ENCODE data around the gene MAPK8IP1.

DNA sequence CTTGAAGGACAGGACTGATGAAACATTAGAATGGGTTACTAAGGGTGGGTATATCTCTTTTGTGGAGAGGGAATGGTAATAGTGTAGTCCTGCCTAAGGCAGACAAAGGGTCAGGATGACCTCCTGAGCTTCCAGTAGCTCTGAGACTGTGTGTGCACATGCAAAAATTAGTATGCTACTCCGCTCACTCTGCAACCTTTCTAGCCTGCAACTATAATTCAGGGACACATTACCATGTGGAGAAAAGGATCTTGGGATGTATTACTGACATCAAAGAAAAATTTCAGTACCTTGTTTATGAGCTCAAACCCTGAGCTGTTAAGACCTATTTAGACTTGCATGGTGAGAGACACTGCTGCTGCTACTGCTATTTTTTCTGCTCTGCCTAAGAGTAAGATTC lies 62.4 kb downstream of the MAPK8IP1 start:
- TF ChIP-seq, protein P1, sequence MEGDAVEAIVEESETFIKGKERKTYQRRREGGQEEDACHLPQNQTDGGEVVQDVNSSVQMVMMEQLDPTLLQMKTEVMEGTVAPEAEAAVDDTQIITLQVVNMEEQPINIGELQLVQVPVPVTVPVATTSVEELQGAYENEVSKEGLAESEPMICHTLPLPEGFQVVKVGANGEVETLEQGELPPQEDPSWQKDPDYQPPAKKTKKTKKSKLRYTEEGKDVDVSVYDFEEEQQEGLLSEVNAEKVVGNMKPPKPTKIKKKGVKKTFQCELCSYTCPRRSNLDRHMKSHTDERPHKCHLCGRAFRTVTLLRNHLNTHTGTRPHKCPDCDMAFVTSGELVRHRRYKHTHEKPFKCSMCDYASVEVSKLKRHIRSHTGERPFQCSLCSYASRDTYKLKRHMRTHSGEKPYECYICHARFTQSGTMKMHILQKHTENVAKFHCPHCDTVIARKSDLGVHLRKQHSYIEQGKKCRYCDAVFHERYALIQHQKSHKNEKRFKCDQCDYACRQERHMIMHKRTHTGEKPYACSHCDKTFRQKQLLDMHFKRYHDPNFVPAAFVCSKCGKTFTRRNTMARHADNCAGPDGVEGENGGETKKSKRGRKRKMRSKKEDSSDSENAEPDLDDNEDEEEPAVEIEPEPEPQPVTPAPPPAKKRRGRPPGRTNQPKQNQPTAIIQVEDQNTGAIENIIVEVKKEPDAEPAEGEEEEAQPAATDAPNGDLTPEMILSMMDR (IDR thresholded peaks at IDR 0.05): no peak
- TF ChIP-seq POLR2AphosphoS5 (IDR thresholded peaks at IDR 0.05; ENCODE audit: low read depth, low read length) (no peak), REST (IDR thresholded peaks at IDR 0.05; ENCODE audit: insufficient read depth in 1 of 2, low read depth in 2 of 2, low read length in 1 of 2) (no peak), TCF7L2 (IDR thresholded peaks at IDR 0.05; ENCODE audit: low read depth, low read length) (no peak)
